Activated CD8-positive, alpha-beta memory T cell treated with anti-CD3 and anti-CD28 coated beads for 1 hour (primary cell): Measurements from ENCODE around the gene LFNG.
A peak's percentile ranks its signal among the peaks of the same experiment; 100 is the strongest.

ENCODE experiments used
- DNase-seq, 2 donors: peaks; one replicate each; pipeline ENCODE4 v3.0.0-alpha.2; 2020; ENCODE audit warnings: low read depth in 1 of 2; ENCODE audit errors: extremely low read depth in 1 of 2

Gene LFNG

DNA sequence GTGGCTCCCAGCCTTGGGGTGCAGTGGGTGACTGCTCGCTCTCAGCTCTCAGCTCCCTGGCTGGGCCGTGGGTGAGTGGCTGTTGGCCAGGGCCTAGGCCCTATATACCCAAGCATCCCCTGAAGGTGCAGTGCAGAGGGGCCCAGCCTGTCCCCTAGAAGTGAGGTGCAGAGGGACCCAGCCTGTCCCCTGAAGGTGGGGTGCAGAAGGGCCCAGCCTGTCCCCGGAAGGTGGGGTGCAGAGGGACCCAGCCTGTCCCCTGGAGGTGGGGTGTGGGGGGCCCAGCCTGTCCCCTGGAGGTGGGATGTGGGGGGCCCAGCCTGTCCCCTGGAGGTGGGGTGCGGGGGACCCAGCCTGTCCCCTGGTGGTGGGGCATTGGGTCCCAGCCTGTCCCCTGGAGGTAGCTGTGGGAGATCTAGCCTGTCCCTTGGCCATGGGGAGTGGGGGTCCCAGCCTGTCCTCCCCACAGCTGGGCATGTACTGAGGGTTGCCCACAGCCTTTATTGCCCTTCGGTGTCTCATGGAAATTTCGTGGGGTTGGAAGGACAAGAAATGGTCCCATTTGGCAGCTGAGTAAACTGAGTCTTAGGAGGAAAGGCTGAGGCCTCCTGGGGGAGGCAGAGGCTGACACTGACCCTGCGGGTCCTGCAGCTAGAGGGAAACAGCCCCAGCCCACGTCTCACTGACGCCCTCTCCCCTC, 17.5 kb upstream of the LFNG start:
- no peak for DNase-seq

DNA sequence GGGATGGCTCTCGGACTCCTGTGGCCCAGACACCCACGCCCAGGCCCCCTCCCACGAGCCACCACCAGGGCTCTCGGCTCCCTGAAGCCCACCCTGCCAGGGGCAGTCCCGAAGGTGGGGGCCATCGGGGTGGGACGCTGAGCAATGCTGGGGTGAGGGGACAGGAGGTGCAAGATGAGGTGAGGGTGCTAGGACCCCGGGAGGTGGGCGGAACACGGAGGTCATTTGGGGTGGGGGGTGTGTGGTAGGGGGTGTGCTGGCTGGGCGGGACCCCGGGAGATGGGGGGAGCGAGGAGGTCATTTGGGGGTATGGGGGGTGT, 17.0 kb upstream of the LFNG start:
- DNase-seq: no peak

DNA sequence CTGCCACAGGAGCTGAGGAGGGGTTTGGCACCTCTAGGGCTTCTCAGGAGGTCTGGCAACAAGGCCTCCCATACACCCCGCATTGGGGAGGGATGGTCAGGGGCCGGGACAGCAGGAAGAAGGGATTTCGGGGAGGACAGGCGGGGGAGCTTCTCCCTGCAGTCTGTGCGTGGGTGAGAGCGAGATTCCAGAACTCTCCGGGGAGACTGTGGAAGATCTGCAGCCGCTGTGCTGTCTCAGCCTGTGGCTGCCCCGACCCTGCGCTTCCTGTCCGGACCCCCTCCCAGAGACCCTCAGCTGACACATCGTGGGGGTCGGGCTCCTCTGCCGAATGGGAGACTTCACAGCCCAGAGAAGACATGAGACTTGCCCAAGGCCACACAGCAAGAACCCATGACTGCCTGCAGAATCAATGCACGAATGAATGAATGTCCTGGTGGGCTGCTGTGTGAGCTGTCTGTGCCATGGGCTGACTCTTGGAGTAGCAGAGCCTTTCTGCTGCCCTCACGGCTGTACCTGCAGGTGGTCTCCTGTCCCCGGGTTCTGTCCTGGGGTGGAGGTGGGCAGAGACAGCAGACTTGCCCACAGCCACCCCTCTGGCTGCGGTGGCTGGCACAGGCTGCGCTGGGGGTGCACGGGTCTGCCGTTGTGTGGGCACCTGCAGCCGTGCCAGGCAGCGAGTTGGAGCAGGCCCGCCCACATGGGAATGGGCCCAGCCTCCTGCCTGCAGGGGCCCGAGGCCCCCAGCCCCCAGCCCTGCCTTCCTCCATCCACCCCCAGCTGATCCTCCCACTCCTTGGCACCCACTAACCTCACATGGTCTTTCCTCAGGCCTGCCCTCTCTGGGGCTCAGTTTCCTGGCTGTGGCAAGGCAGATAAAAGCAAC, 16.3 kb upstream of the LFNG start:
- DNase-seq: no peak

DNA sequence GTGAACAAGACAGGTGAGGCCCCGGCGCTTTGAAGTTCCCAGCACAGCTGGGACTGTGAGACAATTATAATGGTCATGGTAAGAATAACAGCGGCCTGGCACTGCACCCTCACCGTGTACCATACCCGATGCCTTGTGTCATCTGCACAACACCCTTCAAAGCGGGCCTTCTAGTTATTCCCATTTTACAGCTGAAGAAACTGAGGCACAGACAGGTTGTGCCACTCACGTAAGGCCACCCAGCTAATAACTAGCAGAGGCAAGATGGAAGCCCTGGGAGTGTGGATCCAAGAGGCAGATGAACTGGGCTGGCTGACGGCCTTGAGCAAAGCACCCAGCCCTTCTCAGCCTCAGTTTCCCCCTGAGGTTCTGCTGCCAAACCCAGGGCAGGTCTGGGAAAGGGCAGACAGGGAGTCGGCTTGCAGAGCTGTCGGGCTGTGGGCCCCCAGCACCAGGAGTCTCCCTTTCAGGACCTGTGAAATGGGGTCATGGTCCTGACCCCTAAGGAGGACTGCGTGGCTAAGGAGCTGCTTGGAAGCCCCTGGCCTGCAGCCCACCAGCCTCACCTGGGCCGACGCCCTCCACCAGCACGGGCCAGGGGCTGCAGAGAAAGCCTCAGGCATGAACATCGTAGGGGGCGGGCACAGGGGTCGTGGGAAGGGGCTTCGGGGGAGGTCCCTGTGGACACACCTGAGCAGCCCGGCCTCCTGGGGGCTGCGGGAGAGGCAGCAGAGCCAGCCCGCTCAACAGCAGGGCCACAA, 15.3 kb upstream of the LFNG start:
- DNase-seq: no peak

DNA sequence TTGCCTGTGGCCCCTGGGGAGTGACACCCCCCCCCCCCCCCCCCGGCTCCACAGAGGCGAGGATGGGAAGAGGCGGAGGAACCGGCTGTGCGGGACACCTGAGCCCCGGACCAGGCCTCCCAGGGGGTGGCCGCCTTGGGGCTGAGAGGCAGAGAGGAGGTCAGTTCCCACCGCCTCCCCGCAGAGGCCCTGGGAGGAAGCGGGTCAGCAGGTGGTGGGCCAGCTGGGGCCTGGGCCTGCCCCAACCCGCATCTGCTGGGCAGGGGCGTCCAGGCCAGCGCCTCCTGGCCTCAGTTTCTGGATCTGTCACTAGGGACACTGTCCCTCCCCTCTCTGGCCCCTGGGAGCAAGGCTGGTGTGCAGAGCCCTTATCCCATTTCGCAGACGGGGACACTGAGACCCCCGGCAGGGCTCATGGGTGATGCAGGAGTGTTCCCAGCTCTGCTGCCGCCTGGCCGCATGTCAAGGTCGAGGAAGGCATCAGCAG, 14.6 kb upstream of the LFNG start:
- DNase-seq: no peak

DNA sequence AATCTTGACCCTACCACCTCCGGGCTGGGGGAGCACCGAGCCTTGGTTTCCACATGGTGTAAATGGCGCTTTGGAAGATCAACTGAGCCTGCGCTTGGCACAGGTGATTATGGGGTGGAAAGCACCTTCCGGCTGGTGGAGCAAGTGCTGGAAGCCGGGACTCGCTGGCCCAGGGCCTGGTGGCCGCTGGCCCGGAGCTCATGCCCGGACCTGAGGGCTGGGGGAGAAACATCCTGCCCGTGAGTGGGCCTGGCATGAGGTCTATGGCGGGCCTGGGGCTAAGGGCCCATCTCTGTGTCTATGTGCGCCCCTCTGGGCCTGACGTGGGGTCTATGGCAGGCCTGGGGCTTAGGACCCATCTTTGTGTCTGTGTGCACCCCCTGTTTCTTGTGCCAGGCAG, 14.2 kb upstream of the LFNG start:
- no peak for DNase-seq

DNA sequence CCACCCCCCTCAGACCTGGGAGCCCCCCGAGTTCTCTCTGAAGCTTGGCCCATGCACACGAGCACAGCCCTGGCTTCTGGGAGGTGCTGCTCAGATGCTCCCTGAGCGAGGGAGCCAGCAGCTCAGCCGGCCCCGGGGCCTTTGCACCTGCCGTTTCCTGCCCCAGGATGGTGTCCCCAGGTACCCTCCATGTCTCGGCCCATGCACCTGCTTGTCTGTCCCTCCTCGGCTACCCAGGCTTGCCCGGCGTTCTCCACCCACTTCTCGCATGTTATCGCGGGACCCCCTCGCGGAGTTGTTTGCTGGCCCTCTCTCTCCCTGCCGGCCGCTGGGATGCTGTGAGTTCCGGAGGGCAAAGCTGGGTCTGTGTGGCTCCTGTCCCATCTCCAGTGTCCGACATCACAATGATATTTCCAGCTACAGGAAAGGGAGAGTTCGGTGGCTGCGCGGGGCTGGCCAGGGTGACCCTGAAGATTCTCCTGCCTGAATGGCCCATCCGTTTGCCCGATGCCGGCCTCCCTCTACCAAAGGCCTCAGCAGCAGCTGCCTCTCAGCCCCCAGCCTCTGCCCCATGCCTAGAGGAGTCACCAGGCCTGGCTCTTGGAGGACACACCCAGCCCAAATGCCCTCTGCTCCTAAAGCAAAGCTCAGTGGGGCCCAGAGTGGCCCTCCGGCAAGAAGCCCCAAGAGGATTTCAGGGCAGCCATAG, 12.2 kb upstream of the LFNG start:
- DNase-seq: no peak

DNA sequence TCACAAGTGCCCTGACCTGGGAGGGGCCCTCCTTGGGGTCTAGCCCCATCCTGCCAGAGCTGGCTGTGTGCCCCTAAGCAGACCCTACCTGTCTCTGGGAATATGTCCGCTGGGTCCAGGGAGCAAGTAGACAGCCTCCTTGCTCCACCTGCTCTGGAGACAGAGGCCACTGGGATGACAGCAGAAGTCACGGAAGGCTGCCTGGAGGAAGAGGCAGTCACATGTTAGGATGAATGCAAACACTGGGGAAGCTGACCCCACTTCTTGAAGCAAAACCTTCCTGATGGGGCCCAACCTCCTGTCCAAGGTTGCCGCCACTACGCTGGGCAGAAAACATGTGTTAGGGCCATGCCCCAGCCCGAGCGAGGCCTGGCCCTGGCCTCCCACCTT, 11.7 kb upstream of the LFNG start:
- no peak for DNase-seq

DNA sequence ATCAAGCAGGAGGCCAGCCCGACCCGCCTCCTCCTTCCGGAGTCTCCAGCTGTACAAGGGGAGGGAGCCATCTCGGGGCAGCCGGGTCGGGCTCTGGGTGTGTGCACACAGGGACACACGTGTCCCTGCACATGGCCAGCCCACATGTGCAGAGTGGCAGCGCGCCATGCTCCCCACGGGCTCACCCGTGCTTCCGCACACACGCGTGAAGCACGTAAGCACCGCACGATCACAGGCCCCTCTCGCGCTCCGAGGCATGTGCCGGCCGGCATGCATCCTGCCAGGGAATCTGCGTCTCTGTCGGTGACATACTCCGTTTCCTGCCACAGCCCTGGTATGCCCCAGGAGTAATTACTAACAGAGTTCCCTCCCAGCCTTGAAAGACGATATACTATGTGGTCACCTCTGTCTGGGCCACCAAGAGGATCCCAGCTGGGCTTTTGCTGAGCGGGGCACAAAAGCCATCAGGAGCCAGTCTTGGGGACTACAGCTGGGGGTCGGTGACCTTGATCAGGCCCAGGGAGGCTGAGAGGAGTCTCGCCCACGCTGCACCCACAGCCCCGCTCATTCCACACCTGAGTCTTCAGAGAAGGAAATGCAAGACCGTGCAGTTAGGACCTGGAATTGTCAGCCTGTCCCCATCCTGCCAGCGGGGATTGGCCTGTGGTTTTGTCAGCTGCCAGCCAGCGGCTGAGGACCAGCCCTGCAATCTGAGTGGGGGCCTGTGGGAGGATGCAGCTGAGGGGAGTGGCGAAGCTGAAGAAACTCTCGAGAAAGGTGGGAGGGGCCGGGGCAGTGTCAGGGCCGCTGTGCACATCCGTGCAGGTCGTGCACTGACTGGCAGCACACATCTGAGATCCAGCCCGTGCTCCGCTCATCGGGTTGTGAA, 11.0 kb upstream of the LFNG start:
- peak in 1 of 2 donors; percentile 49 for DNase-seq

DNA sequence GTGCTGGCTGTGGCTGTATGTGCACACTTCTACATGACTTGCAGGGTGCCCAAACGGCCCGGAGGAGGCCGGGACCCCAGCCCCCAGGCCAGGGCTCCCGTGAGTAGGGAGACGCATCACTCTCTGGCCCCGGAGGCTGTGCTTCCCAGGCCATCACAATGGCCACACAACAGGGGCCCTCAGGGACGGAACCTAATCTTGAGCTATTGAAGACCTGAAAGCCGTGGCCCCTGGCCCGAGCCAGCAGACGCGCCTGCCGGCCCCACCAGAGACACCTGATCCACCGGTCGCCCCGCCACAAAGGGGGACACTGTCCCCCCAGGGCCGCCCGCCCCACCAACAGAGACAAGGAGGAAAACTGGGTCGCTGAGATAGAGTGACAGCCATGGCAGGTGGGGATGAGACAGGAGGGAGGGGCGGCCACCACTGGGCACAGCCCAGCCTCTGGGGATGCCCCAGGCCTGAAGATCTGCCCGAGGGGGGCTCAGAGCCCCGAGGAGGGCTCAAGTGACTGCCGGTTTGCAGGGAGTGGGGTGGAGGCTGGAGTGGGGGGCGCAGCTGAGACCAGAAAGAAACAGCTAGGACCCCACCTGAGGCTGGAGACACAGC, 10.2 kb upstream of the LFNG start:
- DNase-seq: no peak

DNA sequence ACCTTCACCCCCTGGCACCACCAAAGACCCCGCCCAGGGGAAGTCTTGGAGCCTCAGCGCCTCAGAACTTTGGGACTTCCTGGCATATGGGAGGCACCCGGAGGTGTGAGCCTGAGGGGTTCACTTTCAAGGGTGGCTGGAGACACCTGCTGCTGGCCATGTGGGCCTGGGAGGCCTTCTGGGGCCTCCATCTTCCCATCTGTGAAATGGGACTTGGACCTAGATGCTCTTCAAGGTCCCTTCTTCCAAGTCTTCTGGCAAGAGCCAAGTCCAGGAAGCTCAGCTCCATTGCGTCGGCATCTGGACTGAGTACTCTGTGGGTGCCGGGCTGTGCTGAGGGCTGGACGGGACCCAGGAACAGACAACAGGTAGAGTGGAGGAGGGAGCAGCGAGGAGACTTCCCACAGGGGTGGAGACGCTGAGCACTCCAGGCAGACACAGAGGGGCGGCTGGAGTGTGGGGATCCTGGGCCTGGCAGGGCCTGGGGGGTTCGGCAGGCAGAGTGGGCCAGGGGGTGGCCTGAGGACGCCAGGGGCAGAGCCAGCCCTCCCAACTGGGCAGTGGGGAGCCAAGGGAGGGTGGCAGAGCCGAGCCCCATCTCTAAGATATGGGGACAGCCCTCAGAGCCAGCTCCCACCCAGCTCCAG, 9.3 kb upstream of the LFNG start:
- no peak for DNase-seq

DNA sequence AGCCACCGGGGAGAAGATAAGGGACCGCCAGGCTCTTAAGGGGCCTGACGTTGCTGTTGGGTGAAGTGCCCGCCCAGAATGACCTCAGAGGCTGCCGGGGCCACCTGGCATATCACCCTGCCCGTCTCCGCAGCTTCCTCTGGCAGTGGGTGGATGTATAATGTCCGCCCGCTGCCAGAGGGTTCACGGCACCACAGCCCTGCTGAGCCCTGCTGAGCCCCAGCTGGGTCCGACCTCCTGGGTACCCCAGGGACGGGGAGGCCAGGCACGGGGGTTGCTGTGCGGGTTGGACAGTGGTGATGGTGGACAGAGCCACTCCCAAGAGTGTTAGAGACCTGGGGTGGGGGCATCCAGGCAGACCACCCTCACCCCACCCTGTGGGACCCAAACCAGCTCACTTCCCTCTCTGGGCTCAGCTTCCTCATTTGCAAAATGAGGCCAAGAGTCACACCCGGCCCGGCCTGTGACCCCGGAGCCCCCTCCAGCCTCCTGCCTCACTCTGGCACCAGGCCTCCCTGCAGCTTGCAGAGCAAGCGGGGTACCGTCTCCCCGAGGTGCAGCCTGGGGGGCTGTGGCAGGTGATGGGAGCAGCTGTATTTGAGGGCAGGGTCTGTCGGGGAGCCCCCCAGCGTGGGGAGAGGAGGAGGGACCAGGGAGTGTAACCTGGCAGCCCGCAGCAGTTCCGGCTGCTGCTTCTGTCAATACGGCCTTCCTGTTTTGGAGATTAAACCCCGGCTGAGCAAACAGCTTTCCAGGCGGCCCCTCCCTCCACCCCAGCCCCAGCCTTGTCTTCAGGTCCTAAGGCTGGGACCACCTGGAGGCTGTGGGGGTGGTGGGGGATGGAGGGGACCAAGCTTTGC, 8.4 kb upstream of the LFNG start:
- peak in 1 of 2 donors; percentile 52 for DNase-seq

DNA sequence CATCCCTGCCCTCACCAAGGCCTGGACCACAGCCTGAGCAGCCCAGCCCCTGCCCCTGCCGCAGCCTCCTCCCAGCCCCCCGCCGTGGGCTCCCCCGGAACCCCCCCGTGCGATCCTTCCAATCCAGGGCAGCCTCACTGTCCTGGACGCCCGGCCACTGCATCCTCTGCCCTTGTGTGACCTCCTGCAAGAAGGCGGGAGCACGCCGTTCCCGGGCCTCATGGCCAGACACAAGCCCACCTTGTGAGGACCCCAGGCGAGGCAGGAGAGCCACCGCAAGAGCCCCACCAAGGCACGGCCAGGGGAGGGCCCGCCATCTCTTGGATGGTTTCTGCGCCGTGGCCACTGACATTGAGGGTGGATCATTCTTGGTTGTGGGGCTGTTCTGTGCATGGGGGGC, 7.8 kb upstream of the LFNG start:
- no peak for DNase-seq

DNA sequence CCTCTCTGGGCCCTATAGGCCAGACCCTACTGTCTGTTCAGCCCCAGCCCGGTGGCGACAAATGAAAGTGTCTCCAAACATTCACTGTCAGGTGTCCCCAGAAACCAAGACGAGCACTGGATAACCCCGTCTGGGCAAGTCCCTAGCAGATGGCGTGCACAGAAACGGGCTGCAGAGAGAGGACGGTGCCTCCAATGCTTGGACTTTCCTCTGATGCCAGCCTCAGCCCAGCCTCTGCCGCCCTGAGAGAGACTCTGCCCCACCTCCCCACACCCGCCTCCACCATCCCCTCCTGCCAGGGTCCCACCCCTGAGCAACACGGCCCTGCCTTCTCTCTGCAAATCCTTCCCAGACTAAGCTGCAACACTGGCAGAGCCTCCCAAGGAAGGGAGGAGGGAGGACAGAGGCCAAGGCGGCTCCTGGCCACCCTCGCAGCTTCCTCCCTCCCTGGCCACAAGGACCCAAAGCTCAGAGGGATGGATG, 7.4 kb upstream of the LFNG start:
- no peak for DNase-seq

DNA sequence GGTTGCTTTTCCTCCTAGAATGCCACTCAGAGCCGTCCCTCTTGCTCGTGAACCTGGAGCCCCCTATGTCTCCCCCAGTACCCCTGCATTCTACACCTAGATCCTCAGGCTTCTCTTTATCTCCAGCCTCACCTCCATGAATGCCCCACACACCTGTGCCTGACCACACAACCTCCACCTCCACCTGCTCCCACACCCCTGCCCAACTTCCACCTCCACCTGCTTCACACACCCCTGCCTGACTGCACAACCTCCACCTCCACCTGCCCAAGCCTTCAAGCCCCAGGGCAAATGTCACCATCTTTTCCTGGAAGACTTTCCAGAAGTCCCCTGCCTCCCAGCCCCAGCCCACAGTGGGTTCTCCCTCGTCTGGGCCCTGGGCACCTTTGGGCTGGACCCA, 6.9 kb upstream of the LFNG start:
- no peak for DNase-seq

DNA sequence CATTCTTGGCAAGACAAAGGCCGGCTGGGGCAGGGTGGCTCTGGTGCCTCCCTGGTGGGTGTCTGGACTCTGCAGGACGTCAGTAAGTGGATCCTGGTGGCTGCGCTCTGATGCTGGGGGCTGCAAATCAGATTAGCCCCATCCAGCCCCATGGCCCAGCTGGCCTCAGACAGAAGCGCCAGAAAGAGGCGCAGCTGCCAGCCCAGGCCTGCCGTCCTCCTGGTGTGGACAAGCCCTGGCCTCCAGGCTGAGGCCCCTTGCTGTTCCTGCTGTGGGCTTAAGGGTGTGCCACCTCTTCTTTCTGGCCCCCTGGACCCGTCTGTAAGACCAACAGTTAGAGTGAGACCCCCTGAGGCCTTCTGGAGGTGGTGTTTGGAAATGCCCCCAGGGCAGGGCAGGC, 5.9 kb upstream of the LFNG start:
- DNase-seq: no peak

DNA sequence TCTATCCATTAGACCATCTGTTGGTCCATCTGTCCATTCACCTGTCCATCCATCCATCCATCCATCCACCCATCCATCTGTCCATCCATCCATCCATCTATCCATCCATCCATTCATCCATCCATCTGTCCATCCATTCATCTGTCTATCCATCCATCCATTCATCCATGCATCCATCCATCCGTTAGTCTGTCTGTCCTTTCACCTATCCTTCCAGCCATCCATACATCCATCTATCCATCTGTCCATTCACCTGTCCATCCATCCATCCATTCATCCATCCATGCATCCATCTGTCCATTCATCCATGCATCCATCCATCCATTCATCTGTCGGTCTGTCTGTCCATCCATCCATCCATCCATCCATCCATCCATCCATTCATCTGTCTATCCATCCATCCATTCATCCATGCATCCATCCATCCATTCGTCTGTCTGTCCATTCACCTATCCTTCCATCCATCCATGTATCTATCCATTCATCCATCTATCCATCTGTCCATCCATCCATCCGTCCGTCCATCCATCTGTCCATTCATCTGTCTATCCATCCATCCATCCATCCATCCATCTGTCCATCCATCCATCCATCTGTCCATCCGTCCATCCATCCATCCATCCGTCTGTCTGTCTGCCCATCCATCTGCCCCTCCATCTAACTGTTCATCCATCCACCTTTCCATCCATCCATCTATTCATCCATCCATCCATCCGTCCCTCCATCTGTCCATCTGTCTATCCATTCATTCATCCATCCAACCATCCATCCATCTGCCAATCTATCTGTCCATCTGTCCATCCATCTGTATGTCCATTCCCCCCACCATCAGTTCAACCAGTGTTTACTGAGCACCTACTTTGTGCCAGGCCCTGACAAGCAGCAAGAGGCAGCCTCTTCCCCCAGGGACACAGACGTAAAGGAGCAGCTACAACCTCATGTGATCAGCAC, 4.8 kb upstream of the LFNG start:
- DNase-seq: no peak
